Measurements from ENCODE around the gene SRSF7.
"Not testable (repeated sequence)": the region's sequence is repeated elsewhere in the genome, so short reads cannot be mapped to it uniquely, and the experiment has no call there.

Gene SRSF7

GRCh38 chr2:38728694-38729093, 22.5 kb downstream of the SRSF7 start:
- no peak for DNase-seq

DNA sequence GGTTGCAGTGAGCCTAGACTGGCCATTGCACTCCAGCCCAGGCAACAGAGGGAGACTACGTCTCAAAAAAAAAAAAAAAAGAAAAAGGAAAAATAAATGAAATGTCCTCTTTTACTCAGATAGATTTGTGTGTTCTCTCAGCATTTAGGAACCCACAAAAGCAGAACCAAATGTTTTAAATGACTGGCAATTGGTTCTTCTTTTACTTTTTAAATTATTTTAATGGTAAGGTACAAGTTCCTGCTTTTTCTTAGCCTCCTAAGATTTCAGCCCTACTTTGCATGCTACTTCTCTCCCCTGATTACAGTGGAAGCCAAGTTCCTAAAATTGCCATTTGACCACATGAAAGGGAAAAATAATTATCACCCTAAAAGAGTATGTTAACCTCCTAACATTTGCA, 23.5 kb downstream of the SRSF7 start:
- no peak for DNase-seq

DNA sequence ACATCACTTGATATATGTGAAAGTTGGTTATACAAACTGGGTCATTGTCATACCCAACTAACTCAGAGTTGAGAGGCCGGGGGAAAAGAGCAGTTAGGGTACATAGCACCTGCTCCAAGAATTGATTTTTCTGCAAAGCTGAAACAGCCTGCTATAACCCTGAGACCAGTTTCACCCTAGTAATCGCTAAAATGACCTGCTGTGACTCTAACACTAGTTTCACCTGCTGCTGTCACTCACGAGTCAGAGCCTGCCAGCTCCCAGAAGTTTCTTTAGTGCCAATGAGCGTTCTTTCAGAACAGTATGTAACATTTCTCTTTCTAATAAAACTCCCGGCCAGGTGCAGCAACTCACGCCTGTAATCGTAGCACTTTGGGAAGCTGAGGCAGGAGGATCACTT, 28.0 kb downstream of the SRSF7 start:
- DNase-seq: no peak

DNA sequence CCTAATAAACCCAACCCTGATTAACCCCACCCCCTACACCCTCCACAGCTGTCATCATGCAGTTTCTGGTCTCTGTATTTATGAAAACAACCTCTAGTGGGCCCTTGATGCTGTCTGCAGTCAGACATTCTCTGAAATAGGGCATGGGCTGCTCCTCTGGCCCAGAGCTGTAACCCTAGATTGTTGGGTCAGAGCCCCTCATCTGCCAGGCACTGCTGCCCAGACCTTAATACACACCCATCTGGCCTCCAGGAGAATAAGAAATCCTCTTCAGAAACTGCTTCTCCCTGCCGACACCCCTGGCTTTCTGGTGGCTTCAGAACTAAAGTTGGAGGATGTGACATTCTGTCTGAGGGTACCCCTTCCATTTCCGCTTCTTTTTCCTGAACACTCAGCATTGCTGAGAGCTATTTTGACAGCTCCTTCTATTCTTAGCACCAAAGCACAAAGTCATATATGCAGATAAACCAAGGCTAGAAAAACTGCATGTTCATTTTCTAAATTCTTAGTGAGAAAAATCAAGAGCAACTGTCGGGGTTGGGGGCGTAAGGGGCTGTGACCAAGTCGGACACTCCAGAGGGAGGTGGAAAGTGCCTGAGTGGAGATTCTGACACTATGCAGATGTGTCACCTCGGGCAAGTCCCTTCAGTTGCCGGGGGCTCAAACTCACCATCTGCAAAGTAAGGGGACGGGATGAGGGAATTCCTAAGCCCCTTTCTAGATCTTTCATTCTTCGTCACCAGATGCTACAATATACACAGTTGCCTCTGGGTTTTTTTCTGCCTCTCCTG, 28.7 kb downstream of the SRSF7 start:
- peak; percentile 67 for DNase-seq

GRCh38 chr2:38720613-38721241, 30.4 kb downstream of the SRSF7 start:
- DNase-seq: no peak

DNA sequence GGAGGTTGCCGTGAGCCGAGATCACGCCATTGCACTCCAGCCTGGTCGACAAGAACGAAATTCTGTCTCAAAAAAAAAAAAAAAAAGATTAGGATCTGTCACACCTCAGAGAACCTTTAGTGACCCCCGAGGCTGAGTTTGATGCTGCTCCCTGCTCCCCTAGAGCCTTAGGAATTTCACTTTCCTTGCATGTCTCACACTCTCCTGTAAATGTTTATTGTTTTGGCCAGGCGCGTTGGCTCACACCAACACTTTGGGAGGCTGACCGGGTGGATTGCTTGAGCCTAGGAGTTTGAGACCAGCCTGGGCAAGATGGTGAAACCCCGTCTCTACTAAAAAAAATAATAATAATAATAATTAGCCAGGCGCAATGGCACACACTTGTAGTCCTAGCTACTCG, 31.5 kb downstream of the SRSF7 start:
- no peak for DNase-seq

DNA sequence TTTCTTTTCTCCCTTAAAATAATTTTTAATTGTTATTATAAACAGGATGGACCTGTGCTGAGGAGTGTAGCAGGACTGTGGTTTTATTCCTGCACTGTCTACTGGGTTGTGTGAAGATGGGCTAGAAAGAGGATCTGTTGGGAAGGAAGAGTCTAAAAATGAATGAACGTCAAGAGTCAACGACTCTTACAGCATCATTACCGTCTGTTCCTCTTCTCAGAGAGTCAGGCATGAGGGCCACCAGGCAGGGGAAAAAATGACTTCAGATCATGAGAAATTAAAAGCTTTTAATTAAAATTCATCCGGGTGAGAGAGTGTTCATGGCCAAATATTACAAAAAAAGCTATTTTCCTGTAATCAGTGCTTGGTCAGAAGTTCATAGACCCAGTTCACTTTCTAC, 32.6 kb downstream of the SRSF7 start:
- DNase-seq: no peak

- no peak for DNase-seq
Measured at GRCh38 chr2:38716185-38716584, 35.0 kb downstream of the SRSF7 start.

DNA sequence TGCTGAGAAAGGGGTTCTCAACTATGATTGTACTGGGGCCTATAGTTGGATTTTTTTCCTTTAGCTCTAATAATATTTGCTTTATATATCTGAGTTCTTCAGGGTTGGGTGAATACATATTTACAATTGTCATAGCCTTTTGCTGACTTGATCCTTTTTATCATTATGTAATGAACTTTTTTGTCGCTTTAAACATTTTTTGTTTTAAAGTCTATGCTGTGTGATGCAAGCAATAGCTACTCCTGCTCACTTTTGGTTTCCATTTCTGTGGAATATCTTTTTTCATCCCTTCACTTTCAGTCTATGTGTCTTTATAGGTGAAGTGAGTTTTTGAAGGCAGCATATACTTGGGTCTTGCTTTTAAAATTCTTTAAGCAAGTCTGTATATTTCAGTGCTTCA, 36.2 kb downstream of the SRSF7 start:
- not testable (repeated sequence) for DNase-seq

GRCh38 chr2:38713338-38713737, 37.8 kb downstream of the SRSF7 start:
- DNase-seq: no peak

- no peak for DNase-seq
Measured at GRCh38 chr2:38712871-38713270, 38.3 kb downstream of the SRSF7 start.

GRCh38 chr2:38712413-38712812, 38.7 kb downstream of the SRSF7 start:
- no peak for DNase-seq

GRCh38 chr2:38711558-38711957, 39.6 kb downstream of the SRSF7 start:
- DNase-seq: no peak

GRCh38 chr2:38709567-38710194, 41.5 kb downstream of the SRSF7 start:
- DNase-seq: no peak

DNA sequence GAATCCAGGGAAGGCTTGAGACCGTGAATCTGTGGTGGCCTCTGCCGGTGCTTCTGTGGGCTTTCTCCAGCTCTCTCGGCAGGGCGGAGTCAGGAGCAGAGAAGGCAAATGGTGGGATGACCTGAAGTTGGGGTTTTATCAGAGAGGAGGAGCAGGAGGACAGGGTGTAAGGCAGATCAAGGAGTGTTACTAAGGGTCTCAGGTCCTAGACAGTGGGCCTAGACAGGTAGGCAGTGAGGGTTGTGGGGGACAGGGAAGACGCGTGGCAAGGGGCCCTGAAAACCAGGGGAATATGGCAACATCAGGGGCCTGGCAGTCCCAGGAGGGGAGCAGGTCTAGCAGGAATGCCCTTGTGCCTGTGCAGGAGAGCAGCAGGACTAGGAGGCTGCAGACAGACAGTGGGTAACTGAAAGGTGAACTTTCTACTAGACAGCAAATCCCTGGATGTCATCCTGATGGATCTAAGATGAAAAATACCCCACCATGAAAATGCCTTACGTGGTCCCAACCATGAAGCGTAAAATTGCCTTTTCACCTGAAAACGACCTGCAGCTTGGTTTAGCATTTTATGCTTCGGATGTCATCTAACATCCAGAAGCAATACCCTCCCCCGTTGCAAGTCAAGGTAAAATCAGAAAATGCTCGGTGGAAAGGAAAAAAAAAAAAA, 42.1 kb downstream of the SRSF7 start:
- no peak for DNase-seq

GRCh38 chr2:38708491-38708890, 42.7 kb downstream of the SRSF7 start:
- DNase-seq: not testable (repeated sequence)

GRCh38 chr2:38706846-38707345, 44.3 kb downstream of the SRSF7 start:
- DNase-seq: no peak

GRCh38 chr2:38704664-38705063, 46.5 kb downstream of the SRSF7 start:
- no peak for DNase-seq

DNA sequence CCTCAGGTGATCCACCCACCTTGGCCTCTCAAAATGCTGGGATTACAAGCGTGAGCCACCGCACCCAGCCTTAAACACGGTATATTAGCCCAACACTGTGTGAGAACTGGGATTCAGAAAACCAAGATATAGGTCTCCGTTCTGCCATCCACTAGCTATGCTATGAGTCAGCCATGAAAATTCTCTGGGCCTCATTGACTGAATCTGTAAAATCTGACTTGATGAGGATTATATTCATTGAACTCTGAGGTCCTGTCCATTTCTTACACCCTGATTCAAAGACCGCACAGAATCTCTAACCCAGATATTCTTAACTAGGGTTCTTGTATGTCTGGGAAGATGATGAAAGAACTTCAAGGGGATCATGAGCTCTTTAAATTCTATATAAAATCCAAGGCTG, 47.8 kb downstream of the SRSF7 start:
- not testable (repeated sequence) for DNase-seq

DNA sequence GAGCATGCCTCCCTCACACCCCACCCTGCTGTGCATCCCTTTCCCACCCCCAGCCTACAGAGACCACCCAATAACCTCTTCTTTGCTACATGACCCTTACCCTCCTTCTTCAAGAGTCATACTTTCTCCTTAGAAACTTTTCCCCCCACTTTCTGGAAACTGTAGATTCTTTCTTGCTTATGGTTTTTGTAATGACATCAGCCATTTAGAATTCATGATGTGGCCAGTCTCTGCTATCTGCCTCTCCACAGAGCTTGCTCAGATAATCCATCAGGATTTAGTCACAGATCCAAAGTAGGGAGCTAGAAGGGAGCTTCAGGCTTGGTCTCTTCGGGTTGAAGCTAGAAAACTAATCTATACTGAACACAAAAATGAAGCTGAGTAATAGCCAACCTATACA, 48.7 kb downstream of the SRSF7 start:
- DNase-seq: no peak

DNA sequence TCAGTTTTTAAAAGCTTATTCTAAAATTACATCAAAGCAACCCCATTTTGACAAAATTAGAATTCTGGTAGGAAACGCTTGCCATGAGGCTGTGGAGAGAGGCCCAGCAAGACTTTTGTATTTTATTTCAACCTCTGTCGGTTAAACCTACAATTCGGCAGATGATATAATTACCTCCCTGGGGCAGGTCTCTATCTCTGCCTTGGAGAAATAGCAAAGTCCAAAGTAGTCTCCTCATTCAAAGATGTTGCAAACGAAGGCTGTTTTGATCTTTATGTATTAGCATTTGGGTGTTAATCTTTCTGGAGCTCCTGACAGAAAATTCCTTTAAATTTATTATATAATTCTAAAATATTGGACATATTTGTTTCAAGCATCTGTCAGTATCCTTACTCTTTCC, 49.6 kb downstream of the SRSF7 start:
- no peak for DNase-seq

- DNase-seq: no peak
Measured at GRCh38 chr2:38700881-38701458, 50.2 kb downstream of the SRSF7 start.
